DND-41 (cell line): ENCODE measurements around the gene ARHGAP30.
"Not testable (repeated sequence)": the region's sequence is repeated elsewhere in the genome, so short reads cannot be mapped to it uniquely, and the experiment has no call there.

Experiments
- ATAC-seq: fragments of 200-7000 bp; cut with Tn5 transposase; 3 replicates; pipeline ENCODE4 v1.9.1; 2021; ENCODE audit warnings: low read depth; ENCODE audit not compliant: insufficient read depth
- DNase-seq: peaks from one replicate; pipeline ENCODE4 v3.0.0-alpha.2; 2020
- H2AFZ ChIP-seq: 2 replicates; pipeline ENCODE4 v1.6.0; 2012; ENCODE audit warnings: low read depth, low read length
- H3K27ac ChIP-seq: 2 replicates; pipeline ENCODE4 v1.5.1; 2012; ENCODE audit warnings: low read length, inconsistent platforms
- H3K27me3 ChIP-seq: fragments of 200-600 bp; sonication (generic); 2 replicates; pipeline ENCODE4 v1.6.0; 2012; ENCODE audit warnings: low read length, mild to moderate bottlenecking, inconsistent platforms; ENCODE audit not compliant: insufficient read depth, poor library complexity
- H3K36me3 ChIP-seq: 2 replicates; pipeline ENCODE4 v1.5.1; 2012; ENCODE audit warnings: low read length, inconsistent platforms; ENCODE audit not compliant: insufficient read depth
- H3K4me1 ChIP-seq: 2 replicates; pipeline ENCODE4 v1.5.1; 2012; ENCODE audit warnings: mild to moderate bottlenecking, low read length; ENCODE audit not compliant: insufficient read depth
- H3K4me2 ChIP-seq: 2 replicates; pipeline ENCODE4 v1.6.0; 2012; ENCODE audit warnings: mild to moderate bottlenecking, moderate library complexity, low read length, inconsistent platforms; ENCODE audit not compliant: insufficient read depth
- H3K4me3 ChIP-seq, 2 experiments: fragments of 200-600 bp in 1 of 2; shearing (Covaris generic) in 1 of 2; 2 replicates each; pipeline ENCODE4 v1.5.1; 2012 to 2016; ENCODE audit warnings: inconsistent platforms in 2 of 2, low read length in 2 of 2, mild to moderate bottlenecking in 2 of 2, low read depth in 1 of 2, moderate library complexity in 1 of 2
- H3K79me2 ChIP-seq: 2 replicates; pipeline ENCODE4 v1.6.0; 2012; ENCODE audit warnings: low read length, inconsistent platforms; ENCODE audit not compliant: insufficient read depth
- H3K9ac ChIP-seq: 2 replicates; pipeline ENCODE4 v1.6.0; 2012; ENCODE audit warnings: low read depth, mild to moderate bottlenecking, inconsistent platforms, low read length, moderate library complexity
- H3K9me3 ChIP-seq: 2 replicates; pipeline ENCODE4 v1.5.1; 2012; ENCODE audit warnings: low read length, moderate library complexity, mild to moderate bottlenecking, inconsistent platforms; ENCODE audit not compliant: insufficient read depth, severe bottlenecking
- H4K20me1 ChIP-seq: 2 replicates; pipeline ENCODE4 v1.6.0; 2012; ENCODE audit warnings: low read length; ENCODE audit not compliant: insufficient read depth
- CTCF ChIP-seq: IDR thresholded peaks from 2 replicates; pipeline ENCODE4 v1.5.1; 2012; ENCODE audit warnings: borderline replicate concordance, low read length, moderate library complexity, mild to moderate bottlenecking; ENCODE audit not compliant: poor library complexity, severe bottlenecking; ENCODE audit errors: extremely low read depth
- EZH2 ChIP-seq: IDR thresholded peaks from 3 replicates; pipeline ENCODE4 v1.6.1; 2012; ENCODE audit warnings: borderline replicate concordance, low read depth, mild to moderate bottlenecking, moderate library complexity, low read length, inconsistent platforms; ENCODE audit not compliant: severe bottlenecking

ARHGAP30 gene

DNA sequence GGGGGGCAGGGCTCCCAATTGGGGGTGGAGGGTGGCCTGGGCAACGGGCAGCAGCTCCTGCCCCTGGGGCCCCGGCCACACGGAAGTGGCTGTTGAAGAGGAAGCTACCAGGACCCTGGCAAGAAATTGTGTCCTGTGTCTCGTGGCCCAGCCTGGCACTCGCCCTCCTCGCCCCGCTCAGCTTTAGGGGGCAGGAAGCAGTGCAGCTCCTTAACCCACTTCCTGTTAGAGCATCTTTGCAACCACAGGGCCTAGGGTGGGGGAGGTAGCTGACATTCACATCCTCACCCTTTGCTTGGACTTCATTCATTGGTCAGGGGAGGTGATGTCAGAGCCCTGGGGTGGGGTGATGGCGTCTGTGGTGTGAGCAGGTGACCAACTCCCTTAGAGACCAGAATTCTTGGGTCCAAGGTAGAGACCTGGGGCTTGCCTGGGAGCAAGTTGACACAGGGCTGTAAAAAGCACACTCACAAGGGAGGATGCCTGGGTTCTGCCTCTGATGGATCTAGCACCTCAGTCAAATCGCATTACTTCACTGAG is at the start of gene ARHGAP30:
TSS of gene ARHGAP30 (minus strand) at position 161 of the 540 bp plus-strand sequence. CDS start 267 bp downstream, outside the sequence.
- Histone ChIP-seq H3K4me2 (peak within 1 kb of the TSS; percentile 92), H3K4me1 (peaks cover 43% of the 10 kb centered on the region), H3K27ac (peak within 1 kb of the TSS; percentile 96), H3K4me3 (peak within 1 kb of the TSS; percentile 73 to 77), H2AFZ (peak within 1 kb of the TSS; percentile 75), H3K9me3 (no peaks in the 10 kb centered on the region), H3K36me3 (peaks cover 12% of the 10 kb centered on the region), H3K79me2 (peaks cover 47% of the 10 kb centered on the region), H4K20me1 (peaks cover 16% of the 10 kb centered on the region), H3K27me3 (no peaks in the 10 kb centered on the region), H3K9ac (peak within 1 kb of the TSS; percentile 96)
- peak; percentile 94 for DNase-seq
- ATAC-seq = peak; percentile 89
- TF ChIP-seq EZH2 (no peak), CTCF (no peak)

DNA sequence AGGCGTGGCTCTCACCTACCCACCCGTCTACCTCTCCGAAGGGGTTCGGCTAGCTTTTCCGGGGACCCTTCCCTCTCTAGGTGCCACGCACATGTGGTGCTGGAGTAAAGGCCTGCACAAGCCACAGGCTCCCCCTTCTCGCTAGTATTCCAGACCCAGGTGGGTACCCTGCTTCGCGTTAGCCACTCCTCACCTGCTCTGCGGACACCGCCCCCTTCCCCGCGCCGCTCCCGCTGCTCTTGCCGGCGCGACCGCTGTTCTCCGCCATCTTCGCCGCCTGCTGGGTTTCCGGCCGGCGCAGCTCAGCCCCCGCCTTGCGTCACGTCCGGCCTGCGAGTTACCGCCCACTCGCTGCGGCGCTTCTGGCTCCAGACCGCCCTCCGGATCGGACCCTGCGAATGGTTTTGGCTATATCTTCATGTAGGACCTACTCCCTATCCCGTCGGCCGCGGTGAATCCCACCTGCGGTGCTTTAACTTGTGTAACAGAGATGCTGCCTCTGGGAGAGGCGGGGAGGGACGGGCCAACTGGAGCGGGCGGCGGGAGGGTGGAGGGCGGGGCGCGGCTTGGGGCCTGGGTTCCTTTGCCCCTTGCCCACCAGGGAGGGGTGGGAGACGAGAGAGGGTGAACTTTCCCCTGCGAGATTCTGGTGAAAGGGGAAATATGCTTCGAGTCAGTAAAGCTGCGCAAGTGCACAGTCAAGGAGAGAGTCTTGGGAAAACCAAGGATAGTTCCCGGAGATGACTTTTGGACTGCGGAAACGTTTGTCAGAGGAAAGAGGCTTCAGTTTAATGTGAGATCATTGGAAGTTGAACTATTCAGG is 48.3 kb upstream of the ARHGAP30 start, which contains the start of the genes NIT1 and PFDN2:
TSS of gene NIT1 (plus strand) at position 347 of the 823 bp plus-strand sequence. CDS start at position 419, 72 bp downstream.
TSS of gene PFDN2 (minus strand) at position 279 of the 823 bp plus-strand sequence. CDS start at position 268, 11 bp downstream.
- peaks cover 70% of the 10 kb centered on the region for H3K79me2 ChIP-seq
- H3K4me2 ChIP-seq = peak within 1 kb of the TSS; percentile 75
- peak within 1 kb of the TSS; percentile 62 to 87 for H3K4me3 ChIP-seq
- TF ChIP-seq CTCF (peak; percentile 4), EZH2 (no peak)
- H3K27ac ChIP-seq = peak within 1 kb of the TSS; percentile 83
- DNase-seq (peak; percentile 82), ATAC-seq (peak; percentile 88)
- H3K9ac ChIP-seq = peak within 1 kb of the TSS; percentile 76
- H3K36me3 ChIP-seq = peaks cover 56% of the 10 kb centered on the region
- H4K20me1 ChIP-seq = peaks cover 30% of the 10 kb centered on the region; the same call in 1 of the 2 replicates
- H3K27me3 ChIP-seq = no peaks in the 10 kb centered on the region
- H3K9me3 ChIP-seq = no peaks in the 10 kb centered on the region
- peaks cover 64% of the 10 kb centered on the region for H3K4me1 ChIP-seq
- H2AFZ ChIP-seq = peak within 1 kb of the TSS; percentile 88

- H2AFZ ChIP-seq, H3K27ac ChIP-seq, ATAC-seq, H3K9ac ChIP-seq, DNase-seq, H3K9me3 ChIP-seq, H3K27me3 ChIP-seq: not testable (repeated sequence)
- Histone ChIP-seq H4K20me1 (peaks cover 43% of the 10 kb centered on the region; the same call in 1 of the 2 replicates), H3K36me3 (peaks cover 43% of the 10 kb centered on the region), H3K4me1 (peaks cover 64% of the 10 kb centered on the region), H3K4me2 (peak overlapping the region; percentile 75), H3K4me3 (peak overlapping the region in 1 of 2 experiments; percentile 87; a peak in 1 of 4 replicates), H3K79me2 (peaks cover 88% of the 10 kb centered on the region)
These were observed 46.3 kb upstream of the ARHGAP30 start for GRCh38 chr1:161115961-161116360.
